SH-SY5Y (cell line): ENCODE data around the gene CRYBB2.

Experiments used
- GATA2 ChIP-seq: IDR thresholded peaks from 2 replicates; pipeline ENCODE4 v1.6.1; 2011; ENCODE audit warnings: mild to moderate bottlenecking, low read depth, low read length
- GATA3 ChIP-seq: IDR thresholded peaks from 2 replicates; pipeline ENCODE4 v1.6.1; 2011; ENCODE audit warnings: low read depth, mild to moderate bottlenecking, low read length, moderate library complexity

- TF ChIP-seq GATA2 (no peak), GATA3 (no peak)
Observed at GRCh38 chr22:25219211-25219689, at the start of gene CRYBB2.
